SJSA1 (cell line): ENCODE measurements around the gene RBMS3. TPM values are rescaled to one million over a fixed set of nuclear protein-coding genes. Genes with fewer than 3 reads are reported as not detected.

ENCODE experiments used
- DNase-seq, 2 experiments: peaks; one replicate each; pipeline ENCODE4 v3.0.0-alpha.2; 2015 to 2020; ENCODE audit warnings: low spot score in 2 of 2, low read depth in 1 of 2
- H3K27ac ChIP-seq: fragments of 250-450 bp; sonication (Bioruptor Pico); 2 replicates; pipeline ENCODE4 v1.5.1; 2020; ENCODE audit warnings: mild to moderate bottlenecking, moderate library complexity
- H3K27me3 ChIP-seq: fragments of 250-450 bp; sonication (Bioruptor Pico); replicated peaks from 2 replicates; pipeline ENCODE4 v1.5.1; 2020; ENCODE audit warnings: mild to moderate bottlenecking, moderate library complexity
- H3K36me3 ChIP-seq: fragments of 250-450 bp; sonication (Bioruptor Pico); 2 replicates; pipeline ENCODE4 v1.5.1; 2020; ENCODE audit warnings: mild to moderate bottlenecking
- H3K4me1 ChIP-seq: fragments of 250-450 bp; sonication (Bioruptor Pico); replicated peaks from 2 replicates; pipeline ENCODE4 v1.6.1; 2021; ENCODE audit warnings: mild to moderate bottlenecking
- H3K4me3 ChIP-seq: fragments of 250-450 bp; sonication (Bioruptor Pico); 2 replicates; pipeline ENCODE4 v1.5.1; 2020; ENCODE audit warnings: mild to moderate bottlenecking
- H3K9me3 ChIP-seq: fragments of 250-450 bp; sonication (Bioruptor Pico); replicated peaks from 2 replicates; pipeline ENCODE4 v1.5.1; 2020; ENCODE audit warnings: mild to moderate bottlenecking
- total RNA-seq: library from RNA; depleted of rRNA; stranded (reverse); fragments of >200 nt; shearing (Covaris generic); gene quantifications from 2 replicates; pipeline ENCODE4 v1.2.3, GENCODE V29; 2014

The RBMS3 gene
- total RNA-seq, 1 experiment from 2014 or later = 31.7 TPM

DNA sequence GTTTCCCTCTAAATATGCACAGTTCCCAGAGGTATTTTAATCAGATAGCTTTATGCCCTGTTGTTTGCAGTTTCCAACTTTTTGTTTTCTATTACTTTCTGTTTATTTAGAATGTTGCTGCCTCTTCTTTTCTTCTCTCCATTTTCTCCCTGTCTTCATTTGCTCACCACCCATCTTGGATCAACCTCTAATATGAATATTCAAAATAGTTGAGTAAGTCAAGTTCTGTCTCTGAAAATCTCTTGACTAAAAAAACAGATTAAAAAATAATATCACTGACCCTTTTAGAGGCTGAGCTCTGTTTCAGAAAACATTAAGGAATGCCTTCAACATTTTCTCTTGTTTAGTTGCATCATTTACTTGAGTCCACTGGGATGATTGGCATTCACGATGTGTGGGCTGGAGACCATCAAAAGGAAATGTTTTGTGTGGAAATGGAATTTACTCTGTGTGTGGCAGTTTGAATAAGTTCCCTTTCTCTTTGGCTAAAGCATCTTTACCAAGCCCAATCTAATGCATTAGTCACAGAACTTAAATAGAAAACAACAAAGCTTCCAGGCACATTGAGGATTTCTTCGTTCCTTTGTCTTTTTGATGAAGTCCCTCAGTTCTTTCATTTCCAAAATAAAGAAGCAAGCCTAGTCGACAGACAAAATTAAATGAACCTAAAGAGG lies 691.6 kb downstream of the RBMS3 start:
- H3K4me3 ChIP-seq = no peak overlapping the region
- DNase-seq = peak; percentile 75 to 90
- H3K27ac ChIP-seq = peak overlapping the region; percentile 86
- H3K4me1 ChIP-seq = peaks cover 31% of the 10 kb centered on the region
- H3K27me3 ChIP-seq = no peaks in the 10 kb centered on the region
- H3K36me3 ChIP-seq = peaks cover 8% of the 10 kb centered on the region
- H3K9me3 ChIP-seq = 0 out of 2 replicates have a peak, but pooled peaks cover 5% of the 10 kb centered on the region

DNA sequence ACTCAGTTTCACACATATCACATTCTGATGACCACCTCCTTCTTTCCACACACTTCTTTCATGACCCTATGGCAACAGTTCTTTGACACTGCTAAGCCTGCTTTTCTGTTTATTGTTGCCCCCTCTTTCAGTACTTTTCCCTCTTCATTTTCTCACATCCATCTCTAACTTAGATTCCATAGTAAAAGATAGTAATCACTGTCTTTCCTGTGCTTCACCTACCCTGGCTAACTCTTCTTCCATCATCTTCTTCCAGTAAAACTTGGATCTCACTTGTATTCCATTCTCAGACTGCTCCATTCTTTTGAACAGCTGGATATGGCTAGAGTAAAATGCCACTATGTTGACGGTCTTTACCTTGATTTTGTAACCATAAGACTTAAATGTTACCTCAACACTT lies 692.9 kb downstream of the RBMS3 start:
- Histone ChIP-seq H3K36me3 (peaks cover 8% of the 10 kb centered on the region), H3K27me3 (no peaks in the 10 kb centered on the region), H3K4me1 (peaks cover 31% of the 10 kb centered on the region), H3K4me3 (no peak overlapping the region), H3K27ac (peak overlapping the region; percentile 86), H3K9me3 (0 out of 2 replicates have a peak, but pooled peaks cover 5% of the 10 kb centered on the region)
- no peak for DNase-seq

DNA sequence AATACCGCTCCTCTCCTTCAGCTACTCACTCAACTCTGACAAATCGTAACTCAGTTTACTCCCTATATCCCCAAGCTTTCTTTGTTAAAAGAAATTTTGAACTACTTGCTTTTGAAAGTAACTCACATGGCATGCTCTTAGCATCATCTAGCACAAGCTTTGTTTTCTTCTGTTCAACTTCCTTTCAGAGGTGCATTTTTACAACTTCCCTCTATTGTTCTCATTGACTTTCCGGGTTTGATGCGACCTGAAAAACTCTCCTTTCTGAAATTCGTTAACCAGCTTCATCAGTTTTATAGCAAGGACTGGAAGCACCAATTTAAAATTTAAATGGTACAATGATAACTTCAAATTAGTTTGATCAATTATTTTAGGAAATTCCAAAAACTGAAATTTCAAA lies 696.0 kb downstream of the RBMS3 start:
- Histone ChIP-seq H3K9me3 (0 out of 2 replicates have a peak, but pooled peaks cover 5% of the 10 kb centered on the region), H3K4me3 (no peak overlapping the region), H3K27ac (no peak overlapping the region), H3K27me3 (no peaks in the 10 kb centered on the region), H3K4me1 (peaks cover 17% of the 10 kb centered on the region), H3K36me3 (peaks cover 8% of the 10 kb centered on the region)
- DNase-seq = no peak

DNA sequence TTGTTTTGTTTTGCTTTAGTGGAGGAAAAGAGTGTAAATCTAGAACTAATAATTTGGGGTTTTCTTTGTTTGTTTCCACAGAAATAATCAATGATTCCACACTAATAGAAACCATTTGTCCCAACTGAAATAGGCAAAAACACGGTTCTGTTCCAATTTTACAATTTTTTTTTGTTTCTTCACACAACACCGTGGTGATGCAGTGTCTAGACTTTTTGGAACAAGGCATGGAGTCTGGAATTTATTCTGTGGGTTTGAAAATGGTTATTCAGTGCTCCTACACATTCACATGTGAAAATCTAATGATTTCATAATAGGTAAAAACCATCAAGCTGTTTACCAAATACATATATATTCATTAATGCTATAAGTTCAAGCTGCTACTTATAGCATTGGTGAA lies 696.5 kb downstream of the RBMS3 start:
- Histone ChIP-seq H3K9me3 (0 out of 2 replicates have a peak, but pooled peaks cover 5% of the 10 kb centered on the region), H3K4me3 (no peak overlapping the region), H3K4me1 (peaks cover 12% of the 10 kb centered on the region), H3K27ac (no peak overlapping the region), H3K27me3 (no peaks in the 10 kb centered on the region), H3K36me3 (peaks cover 8% of the 10 kb centered on the region)
- no peak for DNase-seq

DNA sequence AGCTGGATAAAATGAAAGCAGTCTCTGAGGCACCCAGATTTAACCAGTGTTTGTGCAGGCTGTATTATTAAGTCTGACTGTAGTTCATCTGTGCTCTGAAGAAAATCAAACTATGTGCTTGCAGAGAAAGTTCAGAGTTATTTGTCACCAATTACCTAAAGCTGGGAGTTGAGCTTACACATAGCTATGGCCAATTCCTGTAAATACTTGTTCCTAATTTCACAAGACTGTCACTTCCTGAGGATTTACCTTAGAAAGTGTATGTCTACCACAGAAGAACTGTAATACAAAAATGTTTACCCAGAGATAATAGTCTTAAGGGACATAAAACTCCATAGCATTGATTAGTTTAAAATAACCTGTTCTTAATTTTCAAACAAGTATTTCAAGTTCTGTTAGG lies 697.2 kb downstream of the RBMS3 start:
- Histone ChIP-seq H3K9me3 (0 out of 2 replicates have a peak, but pooled peaks cover 5% of the 10 kb centered on the region), H3K4me1 (peaks cover 10% of the 10 kb centered on the region), H3K27ac (no peak overlapping the region), H3K4me3 (no peak overlapping the region), H3K36me3 (peaks cover 8% of the 10 kb centered on the region), H3K27me3 (no peaks in the 10 kb centered on the region)
- DNase-seq = no peak

DNA sequence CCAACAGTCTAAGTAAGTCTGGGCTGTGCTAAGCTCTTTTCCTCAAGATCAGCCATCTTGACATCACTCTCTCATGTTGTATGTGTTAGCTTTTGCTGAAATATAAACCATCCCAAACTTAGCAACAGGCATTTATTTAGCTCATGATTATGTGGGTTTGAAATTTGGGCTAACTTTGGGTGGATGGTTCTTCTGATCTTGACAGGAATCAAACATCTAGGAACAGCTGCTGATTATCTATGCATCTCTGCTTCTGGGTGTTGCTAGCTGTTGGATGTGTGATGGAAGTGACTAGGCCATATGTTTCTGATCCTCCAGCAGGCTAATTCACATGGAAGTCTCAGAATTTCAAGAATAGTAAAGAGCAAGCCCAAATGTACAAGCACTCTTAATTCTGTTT lies 710.3 kb downstream of the RBMS3 start:
- H3K27ac ChIP-seq = no peak overlapping the region
- H3K9me3 ChIP-seq = no peaks in the 10 kb centered on the region
- DNase-seq = no peak
- no peak overlapping the region for H3K4me3 ChIP-seq
- 0 out of 2 replicates have a peak, but pooled peaks cover 7% of the 10 kb centered on the region for H3K36me3 ChIP-seq
- H3K27me3 ChIP-seq = no peaks in the 10 kb centered on the region
- no peaks in the 10 kb centered on the region for H3K4me1 ChIP-seq

DNA sequence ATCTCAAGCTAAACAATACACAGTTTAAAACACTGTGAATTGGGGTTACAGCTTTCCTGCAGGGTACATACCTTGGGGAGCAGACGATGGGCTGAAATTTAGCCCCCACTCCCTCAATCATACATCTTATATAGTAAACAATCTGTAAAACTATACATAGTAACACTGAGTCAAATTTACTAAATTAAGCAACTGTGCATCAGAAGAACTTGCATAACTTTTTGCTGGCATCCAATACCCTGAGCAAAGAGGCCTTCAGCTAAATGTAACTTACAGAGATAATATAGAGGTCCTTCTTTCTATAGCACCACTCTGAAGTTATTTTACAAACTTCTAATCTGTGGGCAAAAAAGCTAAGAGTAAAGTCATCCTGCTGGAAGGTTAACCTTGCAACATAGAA lies 721.9 kb downstream of the RBMS3 start:
- Histone ChIP-seq H3K4me1 (no peaks in the 10 kb centered on the region), H3K27me3 (no peaks in the 10 kb centered on the region), H3K9me3 (no peaks in the 10 kb centered on the region), H3K4me3 (no peak overlapping the region), H3K27ac (no peak overlapping the region), H3K36me3 (0 out of 2 replicates have a peak, but pooled peaks cover 3% of the 10 kb centered on the region)
- DNase-seq = no peak

DNA sequence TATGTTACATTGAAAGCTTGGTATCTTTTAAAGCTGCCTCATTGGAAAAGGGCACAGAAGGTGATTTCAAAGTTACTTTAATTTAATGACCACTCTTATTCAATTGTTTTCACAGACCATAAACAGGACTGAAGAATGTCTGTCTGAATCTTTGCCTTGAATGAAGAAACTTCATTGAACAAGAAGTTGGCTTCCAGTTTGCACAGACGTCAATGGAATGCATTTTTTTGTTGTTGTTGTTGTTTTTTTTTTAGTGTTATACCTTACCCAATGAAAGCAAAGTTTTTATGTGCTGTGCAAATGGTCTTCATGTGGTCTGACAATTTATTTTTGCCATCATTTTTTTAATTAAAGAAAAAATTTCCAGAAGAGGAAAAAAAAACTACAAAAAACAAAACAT lies 722.9 kb downstream of the RBMS3 start:
- no peak for DNase-seq

DNA sequence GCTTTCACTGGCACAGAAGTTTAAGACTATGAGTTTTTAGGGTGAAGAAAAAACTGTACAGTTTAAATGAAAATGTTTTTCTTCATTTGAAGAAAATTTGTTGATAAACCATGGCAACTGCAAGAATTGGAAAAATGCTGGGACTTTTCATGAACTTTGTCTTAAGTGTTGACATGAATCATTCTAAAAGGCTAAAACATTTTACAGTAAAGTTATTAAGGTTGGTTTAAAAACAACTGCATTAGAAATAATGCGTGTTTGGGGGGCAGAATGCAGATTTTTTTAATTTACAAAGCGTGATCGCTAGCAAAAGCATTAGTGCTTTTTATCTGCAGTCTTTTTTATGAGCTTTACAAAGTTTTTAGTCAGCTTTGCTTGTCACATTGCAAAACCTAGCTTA lies 723.6 kb downstream of the RBMS3 start:
- Histone ChIP-seq H3K9me3 (no peaks in the 10 kb centered on the region), H3K4me1 (no peaks in the 10 kb centered on the region), H3K27ac (no peak overlapping the region), H3K27me3 (no peaks in the 10 kb centered on the region), H3K4me3 (no peak overlapping the region), H3K36me3 (0 out of 2 replicates have a peak, but pooled peaks cover 3% of the 10 kb centered on the region)
- no peak for DNase-seq

More for the DNA sequence above, 722.9 kb downstream of the RBMS3 start:
- H3K4me1 ChIP-seq = no peaks in the 10 kb centered on the region
- no peak overlapping the region for H3K4me3 ChIP-seq
- no peaks in the 10 kb centered on the region for H3K9me3 ChIP-seq
- H3K36me3 ChIP-seq = 0 out of 2 replicates have a peak, but pooled peaks cover 3% of the 10 kb centered on the region
- H3K27me3 ChIP-seq = no peaks in the 10 kb centered on the region
- H3K27ac ChIP-seq = no peak overlapping the region

DNA sequence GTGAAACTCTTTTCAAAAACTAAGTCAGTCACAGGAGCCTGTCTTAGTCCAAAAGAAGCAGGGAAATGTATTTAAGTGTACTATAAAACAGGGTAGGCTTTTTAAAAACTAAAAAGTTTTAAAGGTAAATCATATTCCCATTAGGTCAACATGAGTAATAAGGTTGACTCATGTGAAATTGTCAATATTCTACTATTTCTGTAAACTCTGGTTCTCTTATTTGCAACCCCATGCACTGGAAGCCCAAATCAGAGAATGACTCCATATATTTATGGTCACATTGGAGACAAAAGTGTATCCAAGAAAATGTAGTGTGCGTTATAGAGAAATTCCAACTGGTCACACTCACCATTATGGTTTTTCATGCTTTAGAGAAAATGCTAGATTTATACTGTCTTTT lies 725.2 kb downstream of the RBMS3 start:
- no peaks in the 10 kb centered on the region for H3K9me3 ChIP-seq
- no peak overlapping the region for H3K4me3 ChIP-seq
- H3K4me1 ChIP-seq = no peaks in the 10 kb centered on the region
- no peak for DNase-seq
- no peaks in the 10 kb centered on the region for H3K27me3 ChIP-seq
- H3K27ac ChIP-seq = no peak overlapping the region
- H3K36me3 ChIP-seq = 0 out of 2 replicates have a peak, but pooled peaks cover 3% of the 10 kb centered on the region

DNA sequence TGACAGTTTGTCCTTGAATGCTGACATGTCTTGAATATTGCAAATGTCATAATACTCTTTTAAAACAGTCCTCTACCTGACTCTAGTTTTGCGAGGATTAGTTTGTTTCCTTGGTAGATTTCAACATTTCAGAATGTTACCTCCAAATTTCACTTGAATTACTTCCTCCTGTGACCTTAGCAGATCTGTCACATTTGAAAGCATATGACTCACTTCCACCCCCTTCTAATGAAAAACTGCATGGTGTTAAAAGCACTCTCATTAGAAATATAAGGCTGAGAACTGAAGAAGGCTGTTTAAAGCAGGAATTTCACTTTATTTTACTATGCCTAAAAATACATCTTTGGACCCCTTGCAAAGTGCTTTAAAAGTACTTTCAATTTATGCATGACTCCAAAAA lies 726.8 kb downstream of the RBMS3 start:
- no peak for DNase-seq

DNA sequence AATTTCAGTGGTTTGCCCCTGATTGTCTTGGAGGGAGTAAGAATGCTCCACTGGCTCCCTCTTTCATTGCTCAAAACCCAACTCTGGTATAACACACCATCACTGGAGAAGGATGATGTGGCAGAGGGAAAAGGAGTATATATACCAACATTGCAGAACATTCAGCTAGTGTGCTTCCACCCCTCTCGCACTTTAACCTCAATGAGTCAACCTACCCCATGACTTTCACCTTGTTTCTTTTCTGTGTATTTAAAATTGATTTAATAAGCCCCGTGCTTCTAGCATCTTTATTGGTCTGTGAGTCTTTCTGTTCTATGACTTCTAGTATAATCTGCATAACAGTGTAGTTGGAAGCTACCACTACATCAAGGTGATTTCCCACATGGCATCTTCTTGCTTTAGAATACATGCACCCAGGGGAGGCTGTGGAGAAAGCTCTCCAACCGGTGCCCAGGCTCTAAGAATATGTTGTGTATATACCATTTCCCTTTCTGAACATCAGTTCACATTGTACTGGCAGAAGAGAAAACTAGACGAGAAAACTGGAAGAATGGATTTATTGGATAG lies 730.4 kb downstream of the RBMS3 start:
- no peaks in the 10 kb centered on the region for H3K9me3 ChIP-seq

More for the DNA sequence above, 726.8 kb downstream of the RBMS3 start:
- Histone ChIP-seq H3K27me3 (no peaks in the 10 kb centered on the region), H3K27ac (no peak overlapping the region), H3K4me1 (no peaks in the 10 kb centered on the region), H3K4me3 (no peak overlapping the region), H3K36me3 (no peaks in the 10 kb centered on the region), H3K9me3 (no peaks in the 10 kb centered on the region)

DNA sequence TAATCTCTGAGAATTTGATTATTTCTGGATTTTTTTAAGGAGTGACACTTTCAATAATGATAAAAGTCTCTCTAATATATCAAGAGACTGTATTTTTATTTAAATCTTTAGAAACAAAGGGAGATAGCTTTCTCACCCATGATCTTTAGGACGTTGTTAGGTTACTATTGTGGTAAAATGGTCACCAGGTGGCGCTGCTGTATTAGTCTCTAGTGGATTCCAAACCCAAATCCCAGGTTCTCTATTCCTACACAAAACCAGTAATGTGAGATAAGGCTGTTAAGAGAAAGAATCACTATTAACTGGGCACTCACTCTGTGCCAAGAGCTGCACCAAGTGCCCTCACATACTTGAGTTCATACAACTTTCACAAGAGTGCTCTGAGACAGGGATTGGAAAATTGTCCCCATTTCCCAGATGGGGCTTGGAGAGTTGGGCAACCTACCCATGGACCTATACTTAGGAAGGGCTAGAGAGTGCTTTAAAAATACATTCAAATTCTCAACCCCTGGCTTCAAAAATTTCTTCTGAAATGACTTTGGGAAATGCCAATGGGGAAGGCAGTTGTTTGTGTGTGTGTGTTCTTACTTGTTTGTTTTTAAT lies 732.2 kb downstream of the RBMS3 start:
- no peaks in the 10 kb centered on the region for H3K4me1 ChIP-seq
- H3K4me3 ChIP-seq = no peak overlapping the region
- H3K36me3 ChIP-seq = no peaks in the 10 kb centered on the region
- DNase-seq = peak; percentile 36 to 59
- H3K27ac ChIP-seq = no peak overlapping the region
- no peaks in the 10 kb centered on the region for H3K9me3 ChIP-seq
- H3K27me3 ChIP-seq = no peaks in the 10 kb centered on the region

More for the DNA sequence above, 730.4 kb downstream of the RBMS3 start:
- H3K4me1 ChIP-seq = no peaks in the 10 kb centered on the region
- no peaks in the 10 kb centered on the region for H3K36me3 ChIP-seq
- H3K27ac ChIP-seq = no peak overlapping the region
- no peak for DNase-seq
- H3K4me3 ChIP-seq = no peak overlapping the region
- H3K27me3 ChIP-seq = no peaks in the 10 kb centered on the region

DNA sequence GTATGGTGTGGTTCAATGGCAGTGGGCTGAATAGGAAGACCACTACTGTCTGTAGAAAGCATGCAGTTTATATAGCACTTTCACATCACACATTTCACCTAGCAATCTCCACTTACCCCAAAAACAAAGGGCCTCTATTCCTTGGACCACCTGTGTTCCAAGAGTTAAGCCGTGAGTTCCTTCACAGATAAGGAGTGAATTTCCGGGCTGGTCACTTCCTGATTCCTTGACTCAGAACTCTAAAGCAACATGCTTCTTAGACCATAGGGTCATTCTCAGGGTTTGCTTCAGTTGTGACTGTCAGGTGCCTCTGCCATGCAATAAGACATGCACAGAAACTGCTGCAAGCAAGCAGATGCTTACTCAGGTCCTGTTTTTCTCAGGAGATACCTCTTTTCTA lies 737.0 kb downstream of the RBMS3 start:
- no peak for DNase-seq
- H3K36me3 ChIP-seq = no peaks in the 10 kb centered on the region

More for the DNA sequence above, 737.0 kb downstream of the RBMS3 start:
- Histone ChIP-seq H3K27me3 (no peaks in the 10 kb centered on the region), H3K27ac (no peak overlapping the region), H3K4me3 (no peak overlapping the region), H3K4me1 (no peaks in the 10 kb centered on the region), H3K9me3 (no peaks in the 10 kb centered on the region)
